HUES48 (cell line): Measurements from ENCODE around the gene ADGRD2.
A peak's percentile ranks its signal among the peaks of the same experiment; 100 is the strongest.

Source experiments
- H3K27ac ChIP-seq: one replicate; pipeline ENCODE4 v1.7.0; 2013; ENCODE audit warnings: low read depth, low read length, inconsistent platforms
- H3K27me3 ChIP-seq: 2 replicates; pipeline ENCODE4 v1.6.1; 2013; ENCODE audit warnings: mild to moderate bottlenecking, low read length; ENCODE audit not compliant: control insufficient read depth, insufficient read depth
- H3K36me3 ChIP-seq: 2 replicates; pipeline ENCODE4 v1.6.1; 2013; ENCODE audit warnings: low read length; ENCODE audit not compliant: control insufficient read depth, insufficient read depth
- H3K4me1 ChIP-seq: 2 replicates; pipeline ENCODE4 v1.6.1; 2013; ENCODE audit warnings: mild to moderate bottlenecking, low read length; ENCODE audit not compliant: control insufficient read depth, insufficient read depth
- H3K4me3 ChIP-seq: 2 replicates; pipeline ENCODE4 v1.5.1; 2013; ENCODE audit warnings: mild to moderate bottlenecking, low read depth, low read length
- H3K9ac ChIP-seq: 2 replicates; pipeline ENCODE4 v1.6.1; 2013; ENCODE audit warnings: mild to moderate bottlenecking, low read depth, low read length, moderate library complexity
- H3K9me3 ChIP-seq: 2 replicates; pipeline ENCODE4 v1.6.1; 2013; ENCODE audit warnings: low read length; ENCODE audit not compliant: control insufficient read depth, insufficient read depth

Gene ADGRD2

GRCh38 chr9:124498040-124498439, 47.8 kb downstream of the ADGRD2 start:
- no peak overlapping the region for H3K9ac ChIP-seq
- H3K27ac ChIP-seq, result no peak overlapping the region
- no peaks in the 10 kb centered on the region for H3K36me3 ChIP-seq
- peaks cover 29% of the 10 kb centered on the region for H3K27me3 ChIP-seq
- no peaks in the 10 kb centered on the region for H3K4me1 ChIP-seq
- H3K4me3 ChIP-seq, result no peak overlapping the region
- no peaks in the 10 kb centered on the region for H3K9me3 ChIP-seq

- H3K27ac ChIP-seq, result no peak overlapping the region
- H3K27me3 ChIP-seq, result peaks cover 34% of the 10 kb centered on the region
- H3K9ac ChIP-seq, result no peak overlapping the region
- H3K4me1 ChIP-seq, result no peaks in the 10 kb centered on the region
- H3K36me3 ChIP-seq, result no peaks in the 10 kb centered on the region
- no peak overlapping the region for H3K4me3 ChIP-seq
- H3K9me3 ChIP-seq, result no peaks in the 10 kb centered on the region
Observed at GRCh38 chr9:124498499-124499146, 48.4 kb downstream of the ADGRD2 start.

- Histone ChIP-seq H3K27me3 (peaks cover 40% of the 10 kb centered on the region), H3K36me3 (no peaks in the 10 kb centered on the region), H3K4me3 (no peak overlapping the region), H3K27ac (no peak overlapping the region), H3K9ac (no peak overlapping the region), H3K9me3 (no peaks in the 10 kb centered on the region), H3K4me1 (no peaks in the 10 kb centered on the region)
Observed at GRCh38 chr9:124499216-124499615, 49.0 kb downstream of the ADGRD2 start.

GRCh38 chr9:124500028-124500795, 50.0 kb downstream of the ADGRD2 start:
- no peak overlapping the region for H3K9ac ChIP-seq
- H3K4me1 ChIP-seq, result peaks cover 1% of the 10 kb centered on the region; the same call in 1 of the 2 replicates
- no peak overlapping the region for H3K27ac ChIP-seq
- H3K36me3 ChIP-seq, result no peaks in the 10 kb centered on the region
- no peak overlapping the region for H3K4me3 ChIP-seq
- H3K9me3 ChIP-seq, result no peaks in the 10 kb centered on the region
- H3K27me3 ChIP-seq, result peaks cover 48% of the 10 kb centered on the region

GRCh38 chr9:124500796-124501611, 50.8 kb downstream of the ADGRD2 start:
- peaks cover 56% of the 10 kb centered on the region for H3K27me3 ChIP-seq
- H3K9ac ChIP-seq, result no peak overlapping the region

GRCh38 chr9:124501771-124502320, 51.6 kb downstream of the ADGRD2 start:
- no peaks in the 10 kb centered on the region for H3K36me3 ChIP-seq
- H3K9me3 ChIP-seq, result no peaks in the 10 kb centered on the region
- peaks cover 5% of the 10 kb centered on the region; the same call in 1 of the 2 replicates for H3K4me1 ChIP-seq
- H3K27me3 ChIP-seq, result peaks cover 64% of the 10 kb centered on the region
- H3K9ac ChIP-seq, result no peak overlapping the region
- no peak overlapping the region for H3K4me3 ChIP-seq
- no peak overlapping the region for H3K27ac ChIP-seq

More at GRCh38 chr9:124500796-124501611, 50.8 kb downstream of the ADGRD2 start:
- Histone ChIP-seq H3K4me1 (peaks cover 5% of the 10 kb centered on the region; the same call in 1 of the 2 replicates), H3K27ac (no peak overlapping the region), H3K36me3 (no peaks in the 10 kb centered on the region), H3K4me3 (no peak overlapping the region), H3K9me3 (no peaks in the 10 kb centered on the region)

- H3K36me3 ChIP-seq, result no peaks in the 10 kb centered on the region
- H3K4me1 ChIP-seq, result peaks cover 5% of the 10 kb centered on the region; the same call in 1 of the 2 replicates
- peak overlapping the region; percentile 47; the same call in 1 of the 2 replicates for H3K4me3 ChIP-seq
- H3K27me3 ChIP-seq, result peaks cover 64% of the 10 kb centered on the region
- no peak overlapping the region for H3K9ac ChIP-seq
- H3K27ac ChIP-seq, result no peak overlapping the region
- no peaks in the 10 kb centered on the region for H3K9me3 ChIP-seq
Observed at GRCh38 chr9:124502711-124503702, 52.8 kb downstream of the ADGRD2 start.

GRCh38 chr9:124503713-124504529, 53.7 kb downstream of the ADGRD2 start:
- Histone ChIP-seq H3K27ac (no peak overlapping the region), H3K4me3 (peak overlapping the region; percentile 47; the same call in 1 of the 2 replicates), H3K9me3 (no peaks in the 10 kb centered on the region), H3K9ac (no peak overlapping the region), H3K4me1 (peaks cover 5% of the 10 kb centered on the region; the same call in 1 of the 2 replicates), H3K27me3 (peaks cover 61% of the 10 kb centered on the region), H3K36me3 (no peaks in the 10 kb centered on the region)

- peak overlapping the region; percentile 50; the same call in 1 of the 2 replicates for H3K4me3 ChIP-seq
- peaks cover 61% of the 10 kb centered on the region for H3K27me3 ChIP-seq
- H3K27ac ChIP-seq, result no peak overlapping the region
- H3K9me3 ChIP-seq, result no peaks in the 10 kb centered on the region
- H3K4me1 ChIP-seq, result peaks cover 5% of the 10 kb centered on the region; the same call in 1 of the 2 replicates
- H3K9ac ChIP-seq, result no peak overlapping the region
- H3K36me3 ChIP-seq, result no peaks in the 10 kb centered on the region
Observed at GRCh38 chr9:124504530-124505005, 54.3 kb downstream of the ADGRD2 start.
